Measurements from ENCODE around the gene RRAS2.

RRAS2 gene

GRCh38 chr11:14266622-14267021, 92.4 kb downstream of the RRAS2 start:
- TF ChIP-seq CTCF (IDR thresholded peaks at IDR 0.05; ENCODE audit: extremely low read depth, insufficient read depth, missing control alignments), result no peak
- in situ Hi-C loops (cut with MboI; ENCODE audit: low pct_unique_long_range_greater_than_20kb, low sequenced_read_pairs, unreplicated experiment), result loop anchor here (25.0 kb wide), 1 partner anchor 504 kb away; no protein-coding TSS in a partner anchor
- DNase-seq (ENCODE audit: low spot score), result no peak

- no peak for DNase-seq (ENCODE audit: low spot score)
- in situ Hi-C loops (cut with MboI; ENCODE audit: low pct_unique_long_range_greater_than_20kb, low sequenced_read_pairs, unreplicated experiment), result loop anchor here (25.0 kb wide), 1 partner anchor 503 kb away; no protein-coding TSS in a partner anchor
- no peak for TF ChIP-seq CTCF (IDR thresholded peaks at IDR 0.05; ENCODE audit: extremely low read depth, insufficient read depth, missing control alignments)
Measured at GRCh38 chr11:14264966-14265365, 94.0 kb downstream of the RRAS2 start.

GRCh38 chr11:14262271-14262846, 96.6 kb downstream of the RRAS2 start:
- TF ChIP-seq CTCF (IDR thresholded peaks at IDR 0.05; ENCODE audit: extremely low read depth, insufficient read depth, missing control alignments), result no peak
- in situ Hi-C loops (cut with MboI; ENCODE audit: low pct_unique_long_range_greater_than_20kb, low sequenced_read_pairs, unreplicated experiment), result loop anchor here (25.0 kb wide), 1 partner anchor 500 kb away; no protein-coding TSS in a partner anchor
- DNase-seq (ENCODE audit: low spot score), result no peak

- TF ChIP-seq CTCF (IDR thresholded peaks at IDR 0.05; ENCODE audit: extremely low read depth, insufficient read depth, missing control alignments), result no peak
- no peak for DNase-seq (ENCODE audit: low spot score)
- in situ Hi-C loops (cut with MboI; ENCODE audit: low pct_unique_long_range_greater_than_20kb, low sequenced_read_pairs, unreplicated experiment), result loop anchor here (25.0 kb wide), 1 partner anchor 499 kb away; no protein-coding TSS in a partner anchor
Measured at GRCh38 chr11:14261066-14261465, 97.9 kb downstream of the RRAS2 start.

- DNase-seq (ENCODE audit: low spot score), result no peak
- in situ Hi-C loops (cut with MboI; ENCODE audit: low pct_unique_long_range_greater_than_20kb, low sequenced_read_pairs, unreplicated experiment), result loop anchor here (25.0 kb wide), 1 partner anchor 498 kb away; no protein-coding TSS in a partner anchor
Measured at GRCh38 chr11:14259878-14260277, 99.1 kb downstream of the RRAS2 start.

GRCh38 chr11:14259186-14259784, 99.7 kb downstream of the RRAS2 start:
- in situ Hi-C loops (cut with MboI; ENCODE audit: low pct_unique_long_range_greater_than_20kb, low sequenced_read_pairs, unreplicated experiment), result loop anchor here (25.0 kb wide), 1 partner anchor 497 kb away; no protein-coding TSS in a partner anchor
- TF ChIP-seq CTCF (IDR thresholded peaks at IDR 0.05; ENCODE audit: extremely low read depth, insufficient read depth, missing control alignments), result no peak
- DNase-seq (ENCODE audit: low spot score), result no peak

More at GRCh38 chr11:14259878-14260277, 99.1 kb downstream of the RRAS2 start:
- no peak for TF ChIP-seq CTCF (IDR thresholded peaks at IDR 0.05; ENCODE audit: extremely low read depth, insufficient read depth, missing control alignments)
